Mammary epithelial cell (primary cell): ENCODE results near the gene SUSD6.

Source experiments
- CTCF ChIP-seq, 2 donors: IDR thresholded peaks in 1 of 2; conservative IDR thresholded peaks in 1 of 2; 2 replicates each; pipeline ENCODE4 v1.5.1; 2011 to 2012; ENCODE audit warnings: inconsistent platforms in 2 of 2, low read length in 2 of 2, mild to moderate bottlenecking in 2 of 2, control low read depth in 1 of 2, low read depth in 1 of 2; ENCODE audit not compliant: insufficient read depth in 1 of 2; ENCODE audit errors: extremely low read depth in 1 of 2
- EZH2 ChIP-seq: IDR thresholded peaks from 2 replicates; pipeline ENCODE4 v1.6.1; 2012; ENCODE audit warnings: low read length, inconsistent platforms, borderline replicate concordance

DNA sequence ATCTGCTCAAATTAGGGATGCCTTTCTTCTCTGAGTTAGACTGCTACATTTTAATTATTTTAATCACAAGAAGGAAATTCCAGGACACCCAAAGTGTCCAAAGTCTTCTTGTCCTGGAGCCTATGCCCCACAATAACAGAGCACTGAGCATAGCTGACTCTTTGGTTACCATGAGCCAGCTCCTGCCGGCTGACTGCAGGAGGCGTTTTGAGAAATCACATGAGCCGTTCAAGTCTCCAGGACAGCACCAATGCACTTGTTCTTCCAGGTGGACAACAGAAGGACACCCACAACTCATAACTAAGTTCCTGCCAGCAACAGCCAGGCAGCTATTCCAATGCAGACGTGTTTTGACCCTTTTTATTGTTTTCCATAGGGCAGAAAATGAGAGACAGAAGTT is 109.5 kb downstream of the SUSD6 start:
- TF ChIP-seq CTCF (conservative IDR thresholded peaks at IDR 0.05 in 1 of 2, IDR thresholded peaks at IDR 0.05 in 1 of 2; ENCODE audit: extremely low read depth in 1 of 2, insufficient read depth in 1 of 2, low read depth in 1 of 2, low read length in 2 of 2) (no peak), EZH2 (no peak)
